SK-N-MC (cell line): ENCODE results near the gene MAML2.
A peak's percentile ranks its signal among the peaks of the same experiment; 100 is the strongest.

Source experiments
- DNase-seq: peaks from one replicate; pipeline ENCODE4 v3.0.0-alpha.2; 2011; ENCODE audit warnings: low read depth, low spot score
- H3K27ac ChIP-seq: fragments of 200-600 bp; sonication (generic); 2 replicates; pipeline ENCODE4 v1.5.1; 2016; ENCODE audit warnings: mixed run types
- H3K36me3 ChIP-seq: fragments of 200-600 bp; sonication (generic); 2 replicates; pipeline ENCODE4 v1.6.1; 2017; ENCODE audit warnings: antibody characterized with exemption, low read length, mixed read lengths; ENCODE audit not compliant: insufficient read depth
- H3K4me3 ChIP-seq: fragments of 200-600 bp; sonication (generic); 2 replicates; pipeline ENCODE4 v1.5.1; 2016
- H3K9ac ChIP-seq: fragments of 200-600 bp; sonication (generic); 2 replicates; pipeline ENCODE4 v1.8.0; 2017; ENCODE audit warnings: mixed run types, mixed read lengths; ENCODE audit not compliant: insufficient read length
- H3K9me3 ChIP-seq: fragments of 200-600 bp; sonication (generic); 2 replicates; pipeline ENCODE4 v1.6.1; 2017; ENCODE audit warnings: low read depth, mild to moderate bottlenecking, antibody characterized with exemption, low read length, moderate library complexity, mixed read lengths
- EZH2 ChIP-seq: fragments of 200-600 bp; sonication (generic); IDR thresholded peaks from one replicate; pipeline ENCODE4 v1.6.1; 2017; ENCODE audit warnings: antibody characterized with exemption
- FOXP2 ChIP-seq: optimal IDR thresholded peaks from 2 replicates; pipeline ENCODE3; 2011; ENCODE audit warnings: mild to moderate bottlenecking, moderate library complexity; ENCODE audit not compliant: insufficient read depth; ENCODE audit errors: extremely low read length, control extremely low read depth
- POLR2AphosphoS5 ChIP-seq: IDR thresholded peaks from 2 replicates; pipeline ENCODE4 v1.6.1; 2012; ENCODE audit warnings: mild to moderate bottlenecking, low read depth, low read length, borderline replicate concordance

The MAML2 gene

GRCh38 chr11:96257972-96258934 is 84.7 kb downstream of the MAML2 start:
- H3K36me3 ChIP-seq, result no peaks in the 10 kb centered on the region
- H3K9me3 ChIP-seq, result no peaks in the 10 kb centered on the region
- peak overlapping the region; percentile 37 for H3K4me3 ChIP-seq
- DNase-seq, result no peak
- peak overlapping the region; percentile 97 for H3K27ac ChIP-seq
- TF ChIP-seq EZH2, result no peak
- no peak for TF ChIP-seq POLR2AphosphoS5
- no peak for TF ChIP-seq FOXP2
- peak overlapping the region; percentile 1 for H3K9ac ChIP-seq

DNA sequence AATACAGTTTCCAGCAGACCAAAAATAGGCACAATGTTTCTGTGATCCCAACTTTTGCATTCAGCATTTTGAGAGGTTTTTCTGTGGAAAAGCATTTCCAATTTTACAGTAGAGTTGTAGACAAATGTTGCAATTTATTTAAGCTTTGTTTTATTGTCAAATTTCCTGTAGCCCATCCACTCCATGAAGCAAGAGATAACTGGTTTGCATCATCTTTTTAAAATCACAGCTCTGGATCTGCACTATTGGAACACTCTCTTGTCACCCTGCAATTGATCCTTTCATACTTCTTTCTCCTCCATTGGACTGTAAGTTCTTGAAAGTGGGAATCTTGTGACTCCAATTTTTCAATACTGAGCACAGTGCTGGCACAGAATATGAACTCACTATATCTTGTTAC is 86.0 kb downstream of the MAML2 start:
- TF ChIP-seq POLR2AphosphoS5, result no peak; the same call in 1 of the 2 replicates
- no peak for TF ChIP-seq EZH2
- TF ChIP-seq FOXP2, result no peak

DNA sequence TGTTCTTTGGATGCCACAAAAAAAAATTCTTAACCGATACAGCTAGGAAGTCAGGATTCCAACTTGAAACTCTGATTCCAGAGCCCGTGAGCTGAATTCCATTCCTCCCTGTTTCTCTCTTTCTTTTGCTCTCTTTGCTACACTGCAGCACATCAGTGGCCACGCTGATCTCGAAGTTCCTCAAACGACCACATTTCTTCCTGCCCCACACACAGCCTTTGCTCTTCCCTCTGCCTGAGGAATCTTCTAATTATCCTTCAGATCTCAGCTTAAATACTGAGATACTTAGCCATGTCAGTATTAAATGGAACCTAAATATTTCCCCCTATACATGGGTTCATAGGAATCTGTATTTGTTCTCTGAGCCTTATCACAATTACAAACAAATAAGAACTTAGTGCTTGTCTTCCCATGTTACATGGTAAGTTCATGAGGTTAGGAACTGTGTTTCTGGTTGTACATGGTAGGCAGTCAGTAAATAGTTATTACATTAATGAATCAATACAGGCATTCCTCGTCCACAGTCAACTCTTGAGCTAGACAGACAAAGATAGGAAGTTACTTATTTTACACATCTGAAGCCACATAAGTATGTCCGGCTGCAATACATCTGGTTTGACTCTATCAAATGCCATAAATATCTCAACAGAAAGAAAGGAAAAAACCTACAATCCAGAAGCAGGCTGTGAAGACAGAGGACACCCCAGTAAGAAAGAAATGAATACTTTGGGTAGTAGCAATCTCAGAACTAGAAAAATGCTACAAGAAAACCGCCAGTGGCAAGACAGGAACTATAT is 86.6 kb downstream of the MAML2 start:
- peak overlapping the region; percentile 97 for H3K27ac ChIP-seq
- no peak for DNase-seq
- peak overlapping the region; percentile 69 for H3K9ac ChIP-seq
- H3K36me3 ChIP-seq, result no peaks in the 10 kb centered on the region
- H3K4me3 ChIP-seq, result peak overlapping the region; percentile 69
- no peak for TF ChIP-seq EZH2
- no peak for TF ChIP-seq FOXP2
- no peak for TF ChIP-seq POLR2AphosphoS5
- H3K9me3 ChIP-seq, result no peaks in the 10 kb centered on the region

More for the DNA sequence above, 86.0 kb downstream of the MAML2 start:
- Histone ChIP-seq H3K36me3 (no peaks in the 10 kb centered on the region), H3K9me3 (no peaks in the 10 kb centered on the region), H3K27ac (peak overlapping the region; percentile 97), H3K4me3 (peak overlapping the region; percentile 69), H3K9ac (peak overlapping the region; percentile 69)
- no peak for DNase-seq

DNA sequence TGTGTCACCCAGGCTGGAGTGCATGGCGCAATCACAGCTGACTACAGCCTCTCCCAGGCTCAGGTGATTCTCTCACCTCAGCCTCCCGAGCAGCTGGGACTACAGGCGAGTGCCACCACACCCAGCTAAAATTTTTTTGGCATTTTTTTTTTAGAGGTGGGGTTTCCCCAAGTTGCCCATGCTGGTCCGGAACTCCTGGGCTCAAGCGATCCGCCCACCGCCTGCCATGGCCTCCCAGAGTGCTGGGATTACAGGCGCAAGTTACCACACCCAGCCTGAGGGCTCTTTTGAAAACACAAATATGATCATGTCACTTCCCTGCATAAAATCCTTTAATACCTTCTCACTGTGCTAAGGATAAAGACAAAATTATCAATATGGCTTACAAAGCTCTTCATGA is 88.1 kb downstream of the MAML2 start:
- TF ChIP-seq EZH2 (no peak), POLR2AphosphoS5 (no peak), FOXP2 (no peak)
- H3K27ac ChIP-seq, result no peak overlapping the region
- H3K9me3 ChIP-seq, result no peaks in the 10 kb centered on the region
- no peak for DNase-seq
- no peak overlapping the region for H3K9ac ChIP-seq
- no peak overlapping the region for H3K4me3 ChIP-seq
- no peaks in the 10 kb centered on the region for H3K36me3 ChIP-seq

DNA sequence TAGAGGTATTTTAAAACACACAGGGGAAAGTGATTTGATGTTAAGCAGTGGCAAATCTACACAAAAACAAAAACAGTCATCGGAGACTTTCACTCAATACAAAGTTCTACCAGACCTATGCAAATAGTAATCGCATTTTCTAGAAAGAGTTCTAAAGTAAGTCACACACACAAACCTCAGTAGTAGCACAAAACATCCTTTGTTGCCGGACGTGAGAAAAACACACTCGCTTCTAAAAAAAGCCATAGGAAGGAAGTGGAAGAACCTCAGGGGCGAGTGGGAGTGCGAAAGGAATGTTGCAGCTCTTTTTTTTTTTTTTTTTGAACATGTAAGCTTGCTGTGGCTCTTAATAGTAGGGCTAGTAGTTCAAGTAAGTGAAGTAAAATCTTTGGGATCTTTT is 88.9 kb downstream of the MAML2 start:
- Histone ChIP-seq H3K4me3 (peak overlapping the region; percentile 43), H3K9ac (no peak overlapping the region), H3K27ac (no peak overlapping the region), H3K9me3 (no peaks in the 10 kb centered on the region), H3K36me3 (no peaks in the 10 kb centered on the region)
- no peak for TF ChIP-seq EZH2
- no peak for DNase-seq

DNA sequence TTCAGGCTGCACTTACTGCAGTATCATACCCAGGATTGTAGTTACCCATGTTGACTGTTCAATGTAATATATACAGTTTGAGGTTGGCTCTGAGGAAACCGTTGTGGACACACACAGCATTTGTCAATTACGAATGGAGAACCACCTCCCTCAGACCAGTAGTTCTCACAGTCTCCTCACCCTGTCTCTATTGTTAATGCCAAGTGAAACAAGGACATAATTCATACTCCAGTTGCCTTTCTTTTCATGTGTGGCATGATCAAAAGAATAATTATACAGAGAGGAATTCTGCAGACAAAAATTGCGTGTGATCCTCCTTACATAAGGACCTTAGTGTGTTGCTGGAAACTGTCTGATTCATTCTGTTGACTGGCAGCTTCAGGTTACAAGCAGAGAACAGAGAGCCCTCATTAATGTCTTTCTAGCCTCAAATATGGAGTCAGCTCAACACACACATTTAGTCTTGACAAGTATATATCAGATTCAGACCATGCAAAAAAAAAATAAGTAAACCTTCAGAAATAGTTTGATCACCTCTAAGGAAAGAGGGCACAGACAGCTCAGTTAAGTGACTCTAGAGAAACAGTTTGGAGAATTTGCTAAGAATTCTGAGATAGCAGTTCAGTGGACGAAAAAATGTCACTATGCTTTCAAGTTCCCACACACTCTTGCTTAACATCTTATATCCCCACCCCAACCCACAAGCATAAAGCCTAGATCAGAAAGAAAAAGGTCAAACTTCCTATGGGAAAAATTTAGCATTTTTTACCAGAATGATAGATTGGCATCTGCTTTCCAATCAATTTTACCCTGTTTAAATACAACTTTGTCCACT is 96.1 kb downstream of the MAML2 start:
- TF ChIP-seq EZH2 (no peak), POLR2AphosphoS5 (no peak), FOXP2 (no peak)
- Histone ChIP-seq H3K9ac (no peak overlapping the region), H3K27ac (no peak overlapping the region), H3K4me3 (no peak overlapping the region), H3K9me3 (no peaks in the 10 kb centered on the region), H3K36me3 (no peaks in the 10 kb centered on the region)
- no peak for DNase-seq

GRCh38 chr11:96242971-96243647 is 99.9 kb downstream of the MAML2 start:
- peak overlapping the region; percentile 82 for H3K27ac ChIP-seq

More at GRCh38 chr11:96242971-96243647, 99.9 kb downstream of the MAML2 start:
- DNase-seq, result peak; percentile 94
- TF ChIP-seq POLR2AphosphoS5, result peak; percentile 46
- TF ChIP-seq FOXP2, result peak; percentile 36
- TF ChIP-seq EZH2, result no peak
- Histone ChIP-seq H3K4me3 (peak overlapping the region; percentile 77), H3K36me3 (no peaks in the 10 kb centered on the region), H3K9me3 (no peaks in the 10 kb centered on the region), H3K9ac (peak overlapping the region; percentile 55)
